Muscle layer of duodenum (tissue), 2 donors: ENCODE data around the gene DGKI.

Experiments used
- H3K27ac ChIP-seq: one replicate; pipeline ENCODE4 v1.7.0; 2013; ENCODE audit warnings: mild to moderate bottlenecking, low read length
- H3K27me3 ChIP-seq: one replicate; pipeline ENCODE4 v1.7.0; 2013; ENCODE audit warnings: low read depth, mild to moderate bottlenecking, control low read depth, low read length
- H3K36me3 ChIP-seq, 2 donors: one replicate each; pipeline ENCODE4 v1.7.0; 2013; ENCODE audit warnings: low read length in 2 of 2, control low read depth in 1 of 2, mild to moderate bottlenecking in 1 of 2; ENCODE audit not compliant: insufficient read depth in 2 of 2, control insufficient read depth in 1 of 2
- H3K4me1 ChIP-seq, 2 donors: one replicate each; pipeline ENCODE4 v1.7.0; 2013; ENCODE audit warnings: low read length in 2 of 2, mild to moderate bottlenecking in 2 of 2, control low read depth in 1 of 2, moderate library complexity in 1 of 2; ENCODE audit not compliant: insufficient read depth in 2 of 2, control insufficient read depth in 1 of 2
- H3K4me3 ChIP-seq, 2 donors: one replicate each; pipeline ENCODE4 v1.7.0; 2013; ENCODE audit warnings: low read length in 2 of 2, low read depth in 1 of 2, mild to moderate bottlenecking in 1 of 2
- H3K9me3 ChIP-seq, 2 donors: one replicate each; pipeline ENCODE4 v1.7.0; 2013; ENCODE audit warnings: low read length in 2 of 2, control low read depth in 1 of 2, mild to moderate bottlenecking in 1 of 2; ENCODE audit not compliant: control insufficient read depth in 1 of 2
- donor health status: healthy.

Gene DGKI

DNA sequence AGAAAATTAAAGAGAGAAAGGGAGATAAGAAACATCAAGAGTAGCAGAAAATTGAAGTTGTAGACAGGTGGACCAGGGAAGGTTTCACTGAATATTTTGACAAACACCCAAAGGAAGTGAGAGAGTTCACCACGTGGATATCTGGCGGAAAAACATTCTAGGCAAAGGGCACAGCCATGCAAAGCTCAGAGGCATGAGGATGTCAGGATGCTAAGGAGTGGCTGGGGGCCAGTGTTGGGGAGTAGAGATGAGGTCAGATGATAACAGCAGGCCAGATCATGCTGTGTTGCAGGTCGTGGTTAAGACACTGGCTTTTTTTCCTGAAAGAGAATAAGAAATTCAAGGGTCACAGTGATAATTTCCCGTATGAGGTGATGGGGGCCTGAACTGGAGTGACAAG is 181.9 kb downstream of the DGKI start:
- Histone ChIP-seq H3K4me1 (no peaks in the 10 kb centered on the region), H3K9me3 (no peaks in the 10 kb centered on the region), H3K27me3 (no peaks in the 10 kb centered on the region), H3K36me3 (peaks cover 0 to 3% of the 10 kb centered on the region in 2 donors), H3K4me3 (no peak overlapping the region), H3K27ac (no peak overlapping the region)

- no peaks in the 10 kb centered on the region for H3K4me1 ChIP-seq
- no peak overlapping the region for H3K27ac ChIP-seq
- no peaks in the 10 kb centered on the region for H3K9me3 ChIP-seq
- H3K4me3 ChIP-seq: no peak overlapping the region
- H3K36me3 ChIP-seq: no peaks in the 10 kb centered on the region
- no peaks in the 10 kb centered on the region for H3K27me3 ChIP-seq
Measured at GRCh38 chr7:137661634-137662033, 185.1 kb downstream of the DGKI start.

DNA sequence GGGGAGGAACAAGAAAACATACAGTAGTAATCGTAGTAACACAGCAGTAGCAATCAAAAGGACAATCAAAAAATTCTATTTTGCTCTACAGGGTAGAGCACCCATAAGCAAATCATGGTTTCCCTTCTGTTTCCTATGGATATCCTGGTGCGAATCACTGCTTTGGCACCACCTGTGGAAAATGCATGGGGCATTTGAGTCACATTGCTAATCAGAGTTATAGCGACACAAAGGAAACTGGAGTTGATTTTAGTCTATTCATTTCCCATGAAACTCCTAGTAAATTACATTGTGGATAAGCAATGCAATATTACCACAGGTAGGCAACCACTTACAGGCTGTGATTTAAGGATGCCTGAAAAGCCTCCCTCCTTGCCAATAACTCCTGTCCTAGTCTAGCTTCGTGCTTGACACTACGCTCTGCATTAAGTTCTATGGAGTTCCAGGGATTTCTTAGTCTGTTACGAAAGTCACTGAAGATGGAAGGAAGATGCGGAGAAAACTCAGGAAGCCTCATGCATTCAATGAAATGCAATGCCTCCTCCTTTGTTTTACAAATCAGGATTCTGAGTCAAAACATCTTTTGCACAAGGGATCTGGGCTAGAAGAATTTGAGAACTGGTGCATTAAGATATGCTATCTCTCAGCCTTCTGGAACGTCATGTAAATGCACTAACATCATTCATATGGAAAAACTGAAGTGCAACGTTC is 188.4 kb downstream of the DGKI start:
- Histone ChIP-seq H3K27ac (no peak overlapping the region), H3K9me3 (no peaks in the 10 kb centered on the region), H3K4me3 (no peak overlapping the region), H3K4me1 (peaks cover 0 to 5% of the 10 kb centered on the region in 2 donors), H3K36me3 (no peaks in the 10 kb centered on the region), H3K27me3 (no peaks in the 10 kb centered on the region)

GRCh38 chr7:137657476-137658189 is 189.1 kb downstream of the DGKI start:
- Histone ChIP-seq H3K36me3 (no peaks in the 10 kb centered on the region), H3K27ac (no peak overlapping the region), H3K4me1 (peaks cover 0 to 5% of the 10 kb centered on the region in 2 donors), H3K27me3 (no peaks in the 10 kb centered on the region), H3K4me3 (no peak overlapping the region), H3K9me3 (no peaks in the 10 kb centered on the region)

GRCh38 chr7:137656850-137657232 is 189.9 kb downstream of the DGKI start:
- no peak overlapping the region for H3K27ac ChIP-seq
- no peaks in the 10 kb centered on the region for H3K9me3 ChIP-seq
- no peak overlapping the region for H3K4me3 ChIP-seq
- H3K27me3 ChIP-seq: no peaks in the 10 kb centered on the region
- no peaks in the 10 kb centered on the region for H3K36me3 ChIP-seq
- peaks cover 0 to 5% of the 10 kb centered on the region in 2 donors for H3K4me1 ChIP-seq

DNA sequence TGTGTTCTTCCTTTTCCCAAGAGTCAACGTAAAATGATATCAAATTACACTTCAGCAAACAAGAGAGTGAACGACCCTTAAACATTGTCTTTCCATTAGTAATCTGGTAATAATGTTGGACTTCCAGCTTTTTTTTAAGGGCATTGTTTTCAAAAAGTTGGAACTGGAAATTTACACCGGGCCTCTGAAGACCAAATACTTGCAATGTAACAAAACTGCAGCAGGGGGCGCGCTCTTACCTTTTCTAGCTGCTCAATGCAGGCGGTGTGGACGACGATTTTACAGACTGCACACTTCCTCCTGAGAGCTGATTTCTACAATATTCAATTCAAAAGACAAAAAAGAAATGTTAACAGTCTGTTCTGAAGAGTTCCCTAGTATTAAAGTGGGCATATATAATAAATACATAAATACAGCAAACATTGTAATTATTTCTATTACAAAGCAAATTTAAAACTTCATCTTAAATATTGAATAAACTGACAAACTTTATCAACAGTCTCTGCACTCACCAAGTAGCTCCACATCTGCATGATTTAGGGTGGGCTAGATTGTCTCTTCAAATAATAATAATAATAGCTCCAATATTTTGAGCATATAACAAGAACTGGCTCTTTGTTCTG is 190.4 kb downstream of the DGKI start:
- Histone ChIP-seq H3K36me3 (no peaks in the 10 kb centered on the region), H3K27ac (no peak overlapping the region), H3K4me1 (peaks cover 0 to 5% of the 10 kb centered on the region in 2 donors), H3K27me3 (no peaks in the 10 kb centered on the region), H3K9me3 (no peaks in the 10 kb centered on the region), H3K4me3 (no peak overlapping the region)

DNA sequence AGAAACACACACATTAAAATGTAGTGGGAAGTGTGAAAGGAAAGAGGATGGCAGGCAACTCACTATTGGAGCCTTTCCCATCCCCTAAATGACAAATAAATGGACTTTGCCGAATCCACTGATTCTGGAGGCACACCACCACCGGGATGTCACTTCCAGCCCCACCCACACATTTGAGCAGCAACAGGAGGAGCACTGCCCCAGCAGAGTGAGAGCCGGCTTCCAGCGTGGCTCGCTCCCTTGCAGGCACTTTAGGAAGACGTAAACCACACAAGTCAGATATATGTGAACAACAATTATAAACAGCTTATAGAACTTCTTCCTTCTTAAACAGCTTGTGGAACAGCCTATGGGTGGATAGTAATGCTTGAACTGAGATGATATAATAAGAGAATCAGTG is 191.0 kb downstream of the DGKI start:
- H3K27ac ChIP-seq: no peak overlapping the region
- H3K4me1 ChIP-seq: peaks cover 0 to 5% of the 10 kb centered on the region in 2 donors
- H3K36me3 ChIP-seq: no peaks in the 10 kb centered on the region
- H3K9me3 ChIP-seq: no peaks in the 10 kb centered on the region
- no peak overlapping the region for H3K4me3 ChIP-seq
- no peaks in the 10 kb centered on the region for H3K27me3 ChIP-seq

GRCh38 chr7:137652721-137653120 is 194.1 kb downstream of the DGKI start:
- Histone ChIP-seq H3K36me3 (no peaks in the 10 kb centered on the region), H3K4me1 (peaks cover 0 to 5% of the 10 kb centered on the region in 2 donors), H3K4me3 (no peak overlapping the region), H3K27ac (no peak overlapping the region), H3K27me3 (no peaks in the 10 kb centered on the region), H3K9me3 (no peaks in the 10 kb centered on the region)

DNA sequence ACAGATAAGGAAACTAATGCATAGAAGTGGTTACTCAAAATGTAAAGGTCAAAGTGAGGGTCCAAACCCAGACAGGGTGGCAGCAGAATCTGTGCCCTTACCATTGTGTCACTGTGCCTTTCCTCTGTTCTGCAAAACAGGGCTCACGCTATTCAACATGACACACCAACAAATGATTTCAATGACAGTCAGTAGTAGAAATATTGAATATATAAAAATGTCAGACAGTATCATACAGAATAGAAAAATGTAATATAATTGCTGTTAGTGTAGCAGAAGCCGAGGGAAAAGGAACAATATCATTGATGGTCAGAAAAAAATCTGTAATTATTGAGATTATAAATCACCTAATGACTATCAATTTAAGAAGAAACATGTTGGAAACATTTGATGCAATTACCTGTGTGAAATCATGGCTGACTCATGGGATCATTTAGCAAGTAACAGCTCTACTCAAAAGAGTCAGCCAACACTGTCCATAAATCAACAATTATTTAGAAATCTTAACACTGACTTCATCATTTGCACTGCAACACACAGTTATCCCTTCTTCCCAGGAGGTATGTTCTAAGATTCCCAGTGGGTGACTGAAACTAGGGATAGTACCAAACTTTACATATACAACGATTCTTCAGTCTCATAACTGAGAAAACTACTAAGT is 198.7 kb downstream of the DGKI start:
- Histone ChIP-seq H3K4me3 (no peak overlapping the region), H3K27me3 (no peaks in the 10 kb centered on the region), H3K36me3 (no peaks in the 10 kb centered on the region), H3K9me3 (peaks cover 0 to 5% of the 10 kb centered on the region in 2 donors), H3K27ac (no peak overlapping the region), H3K4me1 (no peaks in the 10 kb centered on the region)

- H3K4me3 ChIP-seq: no peak overlapping the region
- H3K9me3 ChIP-seq: peaks cover 0 to 5% of the 10 kb centered on the region in 2 donors
- no peak overlapping the region for H3K27ac ChIP-seq
- H3K4me1 ChIP-seq: no peaks in the 10 kb centered on the region
- no peaks in the 10 kb centered on the region for H3K36me3 ChIP-seq
- no peaks in the 10 kb centered on the region for H3K27me3 ChIP-seq
Measured at GRCh38 chr7:137642472-137642871, 204.3 kb downstream of the DGKI start.

GRCh38 chr7:137642031-137642430 is 204.7 kb downstream of the DGKI start:
- Histone ChIP-seq H3K9me3 (peaks cover 0 to 5% of the 10 kb centered on the region in 2 donors), H3K4me1 (no peaks in the 10 kb centered on the region), H3K27me3 (no peaks in the 10 kb centered on the region), H3K27ac (no peak overlapping the region), H3K4me3 (no peak overlapping the region), H3K36me3 (no peaks in the 10 kb centered on the region)
